Thoracic aorta (tissue), 2 donors: ENCODE results near the gene ILKAP. TPM values are rescaled to one million over a fixed set of nuclear protein-coding genes. Genes with fewer than 3 reads are reported as not detected.

ENCODE experiments used
- ATAC-seq: fragments of 150-250 bp; one replicate; pipeline ENCODE4 v1.8.0; 2017; ENCODE audit warnings: low read depth; ENCODE audit not compliant: insufficient number of reproducible peaks, low FRiP score
- DNase-seq: peaks from one replicate; pipeline ENCODE4 v3.0.0-alpha.2; 2020; ENCODE audit warnings: low spot score
- H3K27ac ChIP-seq, 2 donors: fragments of 200-600 bp; sonication (generic); 1 replicate in 1 of 2; 2 replicates in 1 of 2; pipeline ENCODE4 v1.5.1; 2016; ENCODE audit warnings: mild to moderate bottlenecking in 2 of 2, moderate library complexity in 2 of 2
- H3K27me3 ChIP-seq: fragments of 200-600 bp; sonication (generic); replicated peaks from 2 replicates; pipeline ENCODE4 v1.6.0; 2016; ENCODE audit warnings: mild to moderate bottlenecking; ENCODE audit not compliant: insufficient read depth
- H3K36me3 ChIP-seq: fragments of 200-600 bp; sonication (generic); one replicate; pipeline ENCODE4 v1.5.1; 2016
- H3K4me1 ChIP-seq, 2 donors: fragments of 200-600 bp; sonication (generic); 1 replicate in 1 of 2; 2 replicates in 1 of 2; pipeline versions ENCODE4 v1.5.1 to v1.6.0; 2016; ENCODE audit warnings: low read depth in 2 of 2, mild to moderate bottlenecking in 1 of 2; ENCODE audit not compliant: control insufficient read depth in 1 of 2
- H3K4me3 ChIP-seq: fragments of 200-600 bp; sonication (generic); 2 replicates; pipeline ENCODE4 v1.5.1; 2016; ENCODE audit warnings: mild to moderate bottlenecking
- H3K9me3 ChIP-seq: fragments of 200-600 bp; sonication (generic); 2 replicates; pipeline ENCODE4 v1.5.1; 2016
- CTCF ChIP-seq: fragments of 200-600 bp; sonication (generic); IDR thresholded peaks from one replicate; pipeline ENCODE4 v1.5.1; 2019; ENCODE audit warnings: antibody characterized with exemption
- total RNA-seq, 2 donors: library from RNA; depleted of rRNA; stranded (reverse); fragments of >200 nt; gene quantifications; one replicate each; pipeline versions ENCODE4 v1.1.0 to v1.2.3, GENCODE V29; 2016

ILKAP gene
- total RNA-seq, 2 donors from 2014 or later = 28.6 to 58.0 TPM

GRCh38 chr2:238230699-238231098 lies 27.2 kb upstream of the ILKAP start:
- TF ChIP-seq CTCF = no peak
- Histone ChIP-seq H3K4me1 (peaks cover 0 to 26% of the 10 kb centered on the region in 2 donors), H3K4me3 (peak overlapping the region; percentile 82), H3K27me3 (no peaks in the 10 kb centered on the region), H3K27ac (no peak overlapping the region), H3K9me3 (no peaks in the 10 kb centered on the region), H3K36me3 (no peaks in the 10 kb centered on the region)
- DNase-seq (no peak), ATAC-seq (no peak)

GRCh38 chr2:238228700-238229099 lies 25.2 kb upstream of the ILKAP start:
- no peak for ATAC-seq
- Histone ChIP-seq H3K4me3 (no peak overlapping the region), H3K36me3 (no peaks in the 10 kb centered on the region), H3K4me1 (peaks cover 0 to 28% of the 10 kb centered on the region in 2 donors), H3K27me3 (no peaks in the 10 kb centered on the region), H3K27ac (peak overlapping the region in 1 of 2 donors; percentile 13), H3K9me3 (no peaks in the 10 kb centered on the region)
- no peak for DNase-seq
- no peak for TF ChIP-seq CTCF

- ATAC-seq (no peak), DNase-seq (no peak)
- H3K9me3 ChIP-seq = no peaks in the 10 kb centered on the region
- H3K27ac ChIP-seq = no peak overlapping the region
- no peak overlapping the region for H3K4me3 ChIP-seq
- H3K27me3 ChIP-seq = no peaks in the 10 kb centered on the region
- TF ChIP-seq CTCF = no peak
- no peaks in the 10 kb centered on the region for H3K36me3 ChIP-seq
- peaks cover 0 to 28% of the 10 kb centered on the region in 2 donors for H3K4me1 ChIP-seq
These were observed 24.1 kb upstream of the ILKAP start for GRCh38 chr2:238227587-238228032.

- no peak overlapping the region for H3K4me3 ChIP-seq
- ATAC-seq (no peak), DNase-seq (no peak)
- TF ChIP-seq CTCF = no peak
- H3K27me3 ChIP-seq = no peaks in the 10 kb centered on the region
- no peaks in the 10 kb centered on the region for H3K9me3 ChIP-seq
- H3K36me3 ChIP-seq = no peaks in the 10 kb centered on the region
- no peak overlapping the region for H3K27ac ChIP-seq
- peaks cover 0 to 28% of the 10 kb centered on the region in 2 donors for H3K4me1 ChIP-seq
These were observed 23.4 kb upstream of the ILKAP start for GRCh38 chr2:238226698-238227586.

- H3K4me1 ChIP-seq = peaks cover 0 to 23% of the 10 kb centered on the region in 2 donors
- no peak overlapping the region for H3K27ac ChIP-seq
- no peaks in the 10 kb centered on the region for H3K36me3 ChIP-seq
- no peaks in the 10 kb centered on the region for H3K9me3 ChIP-seq
- H3K4me3 ChIP-seq = no peak overlapping the region
- DNase-seq = no peak
- no peaks in the 10 kb centered on the region for H3K27me3 ChIP-seq
- TF ChIP-seq CTCF = no peak
- no peak for ATAC-seq
These were observed 22.6 kb upstream of the ILKAP start for GRCh38 chr2:238225911-238226697.
